NOMO-1 (cell line): Measurements from ENCODE around the gene ZCCHC3.

ENCODE experiments used
- DNase-seq, 2 experiments: peaks; one replicate each; lab custom pipeline; 2025; ENCODE audit not compliant: unreplicated experiment in 2 of 2; lab: John Stamatoyannopoulos, UW

The ZCCHC3 gene

GRCh38 chr20:278607-279571, 18.5 kb upstream of the ZCCHC3 start:
- DNase-seq = no peak

GRCh38 chr20:284172-284571, 13.2 kb upstream of the ZCCHC3 start:
- DNase-seq = no peak

- DNase-seq = no peak
Measured at GRCh38 chr20:286508-286907, 10.9 kb upstream of the ZCCHC3 start.

GRCh38 chr20:288956-289692, 8.2 kb upstream of the ZCCHC3 start:
- DNase-seq = no peak

GRCh38 chr20:289693-290083, 7.7 kb upstream of the ZCCHC3 start:
- DNase-seq = no peak

- peak; percentile 88 to 90 for DNase-seq
Measured at GRCh38 chr20:290084-290831, 7.1 kb upstream of the ZCCHC3 start, which contains the start of gene C20orf96. Gene C20orf96 (minus strand): TSS chr20:290750. CDS start chr20:290610, 140 bp downstream.

- DNase-seq = no peak
Measured at GRCh38 chr20:294602-295001, 2.8 kb upstream of the ZCCHC3 start.

- no peak for DNase-seq
Measured at GRCh38 chr20:295804-296203, 1.6 kb upstream of the ZCCHC3 start.

GRCh38 chr20:297925-298775, 780 bp downstream of the ZCCHC3 start:
- DNase-seq = peak; percentile 48 to 50

- no peak for DNase-seq
Measured at GRCh38 chr20:298776-299391, 1.5 kb downstream of the ZCCHC3 start.

GRCh38 chr20:300345-300990, 3.1 kb downstream of the ZCCHC3 start:
- DNase-seq = peak in 1 of 2 experiments; percentile 38

- no peak for DNase-seq
Measured at GRCh38 chr20:301886-302848, 4.8 kb downstream of the ZCCHC3 start.

- DNase-seq = no peak
Measured at GRCh38 chr20:305745-306144, 8.4 kb downstream of the ZCCHC3 start.

GRCh38 chr20:308427-309038, 11.2 kb downstream of the ZCCHC3 start:
- no peak for DNase-seq

GRCh38 chr20:309306-309840, 12.0 kb downstream of the ZCCHC3 start:
- peak in 1 of 2 experiments; percentile 11 for DNase-seq

- peak; percentile 74 to 85 for DNase-seq
Measured at GRCh38 chr20:309841-310644, 12.7 kb downstream of the ZCCHC3 start.
